Calu3 (cell line): ENCODE data around the gene HSD17B8. TPM values are rescaled to one million over a fixed set of nuclear protein-coding genes. Genes with fewer than 3 reads are reported as not detected.

Source experiments
- BruUV-seq: library from RNA; stranded (reverse); fragments of 400-500 nt; replicated peaks from 2 replicates; lab custom pipeline; 2021; lab: Mats Ljungman, UMichigan
- CTCF ChIA-PET: fragments of 300-600 bp; sonication (Branson Sonifier 250); formaldehyde crosslinking; loops from one replicate; lab custom pipeline; 2022; ENCODE audit warnings: antibody characterized with exemption; lab: Charles Lee
- DNase-seq: peaks from one replicate; pipeline ENCODE4 v3.0.0; 2022
- H3K27ac Mint-ChIP-seq: one replicate; pipeline ENCODE4 v1.8.0; 2022; ENCODE audit warnings: mixed read lengths; ENCODE audit not compliant: unreplicated experiment
- H3K27me3 Mint-ChIP-seq: one replicate; pipeline ENCODE4 v1.8.0; 2022; ENCODE audit warnings: mixed read lengths; ENCODE audit not compliant: unreplicated experiment
- H3K36me3 Mint-ChIP-seq: one replicate; pipeline ENCODE4 v1.8.0; 2022; ENCODE audit warnings: mild to moderate bottlenecking, moderate library complexity, mixed read lengths; ENCODE audit not compliant: insufficient read depth, unreplicated experiment
- H3K4me1 Mint-ChIP-seq: one replicate; pipeline ENCODE4 v1.8.0; 2022; ENCODE audit warnings: mild to moderate bottlenecking, low read depth, mixed read lengths; ENCODE audit not compliant: unreplicated experiment
- H3K4me3 Mint-ChIP-seq: one replicate; pipeline ENCODE4 v1.8.0; 2022; ENCODE audit warnings: mild to moderate bottlenecking, low read depth, moderate library complexity, mixed read lengths; ENCODE audit not compliant: unreplicated experiment
- H3K9me3 Mint-ChIP-seq: one replicate; pipeline ENCODE4 v1.8.0; 2022; ENCODE audit warnings: low read depth, mixed read lengths; ENCODE audit not compliant: unreplicated experiment
- intact Hi-C: fragments of 100-400 bp; cut with micrococcal nuclease; formaldehyde crosslinking; loops from one replicate; pipeline ENCODE4 v1.10.0; 2022; ENCODE audit not compliant: unreplicated experiment
- total RNA-seq: library from RNA; stranded (reverse); gene quantifications from 2 replicates; pipeline ENCODE4 v1.2.3, GENCODE V29; 2022
- TF ChIP-seq, protein P1 (sequence below): fragments of 200-600 bp; IDR thresholded peaks from one replicate; pipeline ENCODE4 v1.8.0; 2022; ENCODE audit warnings: antibody characterized with exemption; ENCODE audit not compliant: unreplicated experiment

HSD17B8 gene
- total RNA-seq, 1 experiment from 2014 or later, result 41.7 TPM

GRCh38 chr6:33194431-33194979 is 9.9 kb upstream of the HSD17B8 start:
- BruUV-seq, result no TSS peak

DNA sequence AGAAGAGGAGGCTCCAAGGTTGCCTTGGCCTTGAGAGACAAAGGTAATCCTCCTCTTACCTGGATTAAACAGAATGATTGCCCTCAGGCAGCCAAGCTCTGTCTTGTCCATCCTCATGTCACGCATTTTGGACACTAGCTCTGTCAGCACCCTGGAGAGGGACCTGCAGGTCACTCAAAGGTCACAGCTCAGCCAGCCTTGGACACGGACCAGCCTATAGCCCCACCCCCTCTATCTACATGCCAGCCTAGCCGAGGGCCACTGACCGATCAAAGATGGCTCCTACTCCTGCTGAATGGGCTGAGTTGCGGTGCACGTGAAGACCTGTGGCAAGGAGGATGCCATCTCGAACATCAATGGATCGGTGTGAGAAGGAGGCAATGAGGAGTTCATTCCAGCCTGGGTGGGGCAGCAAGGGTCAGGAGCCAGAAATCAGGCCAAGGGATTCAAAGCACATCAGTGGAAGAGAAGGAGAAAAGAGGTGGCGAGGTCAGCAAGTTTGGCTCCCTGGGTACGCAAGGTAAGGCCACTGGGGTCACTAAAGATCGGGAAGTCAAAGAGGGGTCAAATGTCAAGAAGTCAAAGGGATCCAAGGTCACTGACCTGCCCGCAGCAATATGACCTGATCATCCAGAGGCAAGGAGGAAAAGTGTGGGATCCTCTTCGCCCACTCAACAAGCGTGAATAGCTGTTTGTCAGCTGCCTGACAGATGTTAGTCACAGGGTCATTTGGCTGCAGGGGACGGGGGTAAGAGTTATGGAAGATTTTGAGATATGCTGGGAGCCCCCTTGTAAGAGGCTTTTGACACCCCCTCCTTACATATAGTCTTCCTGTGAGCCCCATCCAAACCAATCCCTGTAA is 8.9 kb upstream of the HSD17B8 start:
- intact Hi-C loops, result no loop called here
- no TSS peak for BruUV-seq
- no peak for DNase-seq
- Mint-ChIP-seq H3K36me3 (peaks cover 70% of the 10 kb centered on the region), H3K4me3 (no peak overlapping the region), H3K9me3 (no peaks in the 10 kb centered on the region), H3K27me3 (peaks cover 29% of the 10 kb centered on the region), H3K4me1 (peaks cover 37% of the 10 kb centered on the region), H3K27ac (no peak overlapping the region)
- TF ChIP-seq, protein P1, sequence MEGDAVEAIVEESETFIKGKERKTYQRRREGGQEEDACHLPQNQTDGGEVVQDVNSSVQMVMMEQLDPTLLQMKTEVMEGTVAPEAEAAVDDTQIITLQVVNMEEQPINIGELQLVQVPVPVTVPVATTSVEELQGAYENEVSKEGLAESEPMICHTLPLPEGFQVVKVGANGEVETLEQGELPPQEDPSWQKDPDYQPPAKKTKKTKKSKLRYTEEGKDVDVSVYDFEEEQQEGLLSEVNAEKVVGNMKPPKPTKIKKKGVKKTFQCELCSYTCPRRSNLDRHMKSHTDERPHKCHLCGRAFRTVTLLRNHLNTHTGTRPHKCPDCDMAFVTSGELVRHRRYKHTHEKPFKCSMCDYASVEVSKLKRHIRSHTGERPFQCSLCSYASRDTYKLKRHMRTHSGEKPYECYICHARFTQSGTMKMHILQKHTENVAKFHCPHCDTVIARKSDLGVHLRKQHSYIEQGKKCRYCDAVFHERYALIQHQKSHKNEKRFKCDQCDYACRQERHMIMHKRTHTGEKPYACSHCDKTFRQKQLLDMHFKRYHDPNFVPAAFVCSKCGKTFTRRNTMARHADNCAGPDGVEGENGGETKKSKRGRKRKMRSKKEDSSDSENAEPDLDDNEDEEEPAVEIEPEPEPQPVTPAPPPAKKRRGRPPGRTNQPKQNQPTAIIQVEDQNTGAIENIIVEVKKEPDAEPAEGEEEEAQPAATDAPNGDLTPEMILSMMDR, result no peak
- CTCF ChIA-PET, result no interaction called here

More at GRCh38 chr6:33194431-33194979, 9.9 kb upstream of the HSD17B8 start:
- Mint-ChIP-seq H3K36me3 (peaks cover 60% of the 10 kb centered on the region), H3K27ac (no peak overlapping the region), H3K9me3 (no peaks in the 10 kb centered on the region), H3K4me3 (no peak overlapping the region), H3K4me1 (peaks cover 37% of the 10 kb centered on the region), H3K27me3 (peaks cover 39% of the 10 kb centered on the region)
- TF ChIP-seq, protein P1, result no peak
- CTCF ChIA-PET, result no interaction called here
- intact Hi-C loops, result no loop called here
- DNase-seq, result no peak

DNA sequence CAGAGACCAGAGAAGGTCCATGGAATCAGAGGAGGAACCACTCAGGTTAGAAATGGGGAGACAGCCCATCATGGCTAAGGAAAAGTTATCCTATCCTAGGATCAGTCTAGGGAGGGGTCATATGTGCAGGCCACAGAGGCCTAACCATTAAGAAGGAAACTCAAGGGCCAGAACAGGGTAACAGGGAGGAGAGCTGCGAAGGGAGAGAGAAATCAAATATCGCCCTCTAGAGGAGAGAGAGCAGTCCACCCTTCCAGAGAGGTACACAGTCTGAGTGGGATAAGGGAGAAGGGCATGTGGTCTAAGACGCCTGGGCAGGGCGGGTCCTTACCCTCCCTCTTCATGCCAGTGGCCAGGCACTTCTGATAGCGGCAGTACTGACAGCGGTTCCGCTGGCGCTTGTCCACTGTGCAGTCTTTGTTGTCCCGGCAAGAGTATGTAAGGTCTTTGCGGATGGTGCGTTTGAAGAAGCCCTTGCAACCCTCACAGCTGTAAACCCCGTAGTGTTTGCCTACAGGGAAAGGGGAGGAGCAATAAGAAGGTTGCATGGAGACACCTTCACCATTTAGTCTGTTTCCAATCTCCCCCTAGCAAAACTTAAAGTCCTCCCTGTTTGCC is 6.9 kb upstream of the HSD17B8 start:
- peak overlapping the region; percentile 97 for H3K4me3 Mint-ChIP-seq
- intact Hi-C loops, result no loop called here
- TF ChIP-seq, protein P1, result peak; percentile 80
- no peaks in the 10 kb centered on the region for H3K9me3 Mint-ChIP-seq
- H3K36me3 Mint-ChIP-seq, result peaks cover 89% of the 10 kb centered on the region
- no TSS peak for BruUV-seq
- peak; percentile 57 for DNase-seq
- CTCF ChIA-PET, result interaction anchor here (0.6 to 1.7 kb wide), 5 partner anchors 11 to 185 kb away, joined by 3 to 10 read pairs (median 3); no protein-coding TSS in a partner anchor
- no peak overlapping the region for H3K27ac Mint-ChIP-seq
- H3K27me3 Mint-ChIP-seq, result peaks cover 9% of the 10 kb centered on the region
- peaks cover 38% of the 10 kb centered on the region for H3K4me1 Mint-ChIP-seq

DNA sequence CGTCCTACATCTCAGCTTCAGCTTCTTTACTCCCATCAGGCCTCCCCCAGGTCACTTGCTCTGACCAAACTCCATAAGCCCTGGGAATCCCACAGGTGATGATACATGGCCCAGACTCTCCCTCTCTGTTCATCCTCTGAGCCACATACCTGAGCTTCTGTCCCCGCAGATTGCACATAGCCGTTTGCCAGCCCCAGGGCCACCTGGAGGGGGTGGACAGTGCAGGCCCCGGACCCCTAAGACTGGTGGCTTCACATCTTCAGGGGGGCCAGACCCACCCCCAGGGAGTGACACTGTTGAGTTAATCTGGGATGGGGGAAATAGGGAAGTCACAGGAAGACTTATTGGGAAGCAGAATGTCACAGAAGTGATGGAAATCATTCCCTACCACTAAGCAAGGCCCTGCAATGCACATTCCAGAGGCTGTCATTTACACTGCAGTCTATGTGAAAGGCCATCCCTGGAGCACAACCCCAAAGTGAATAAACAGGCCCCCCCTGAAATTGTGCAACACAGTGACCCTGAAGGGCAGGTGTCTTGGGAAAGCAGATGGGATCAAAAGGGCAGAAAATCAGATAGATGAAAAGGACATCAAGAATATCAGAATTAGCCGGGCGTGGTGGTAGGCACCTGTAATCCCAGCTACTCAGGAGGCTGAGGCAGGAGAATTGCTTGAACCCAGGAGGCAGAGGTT is 6.1 kb upstream of the HSD17B8 start:
- H3K27me3 Mint-ChIP-seq, result peaks cover 1% of the 10 kb centered on the region
- intact Hi-C loops, result no loop called here
- DNase-seq, result no peak
- H3K4me1 Mint-ChIP-seq, result peaks cover 46% of the 10 kb centered on the region
- CTCF ChIA-PET, result interaction anchor here (0.7 to 1.7 kb wide), 2 partner anchors 12 to 50 kb away, joined by 3 to 10 read pairs; no protein-coding TSS in a partner anchor
- peak overlapping the region; percentile 97 for H3K27ac Mint-ChIP-seq
- no peaks in the 10 kb centered on the region for H3K9me3 Mint-ChIP-seq
- peaks cover 89% of the 10 kb centered on the region for H3K36me3 Mint-ChIP-seq
- BruUV-seq, result no TSS peak
- TF ChIP-seq, protein P1, result no peak
- H3K4me3 Mint-ChIP-seq, result peak overlapping the region; percentile 97
